Measurements from ENCODE around the gene ASS1.
A peak's percentile ranks its signal among the peaks of the same experiment; 100 is the strongest.

ASS1 gene

DNA sequence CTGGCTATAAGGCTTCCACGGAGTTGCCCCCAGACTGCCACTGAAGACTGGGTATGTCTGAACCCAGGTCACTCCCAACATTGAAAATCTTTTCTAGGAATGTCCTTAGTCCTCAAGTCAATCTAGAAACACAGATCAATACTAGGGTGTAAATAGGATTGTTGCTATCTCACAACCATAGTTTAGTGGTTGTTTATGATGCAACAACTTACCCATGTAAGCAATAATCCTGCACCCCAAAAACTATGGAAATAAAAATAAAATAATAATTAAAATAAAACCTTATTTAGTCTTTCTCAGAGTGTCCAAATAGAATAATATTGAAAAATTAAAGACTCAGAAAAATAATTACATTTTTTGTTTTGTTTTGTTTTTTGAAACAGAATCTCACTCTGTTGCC is 68.3 kb downstream of the ASS1 start:
- no peak overlapping the region for H3K4me3 ChIP-seq (ENCODE audit: control insufficient read depth, low read depth, low read length)
- DNase-seq (ENCODE audit: low read depth) = no peak
- TF ChIP-seq CTCF (conservative IDR thresholded peaks at IDR 0.05; ENCODE audit: control insufficient read depth, insufficient read depth, low read depth, low read length) = no peak

GRCh38 chr9:130518233-130518632 is 73.5 kb downstream of the ASS1 start:
- no peak overlapping the region for H3K4me3 ChIP-seq (ENCODE audit: control insufficient read depth, low read depth, low read length)
- no peak for TF ChIP-seq CTCF (conservative IDR thresholded peaks at IDR 0.05; ENCODE audit: control insufficient read depth, insufficient read depth, low read depth, low read length)
- DNase-seq (ENCODE audit: low read depth) = no peak

GRCh38 chr9:130518943-130519799 is 74.4 kb downstream of the ASS1 start:
- TF ChIP-seq CTCF (conservative IDR thresholded peaks at IDR 0.05; ENCODE audit: control insufficient read depth, insufficient read depth, low read depth, low read length) = no peak
- H3K4me3 ChIP-seq (ENCODE audit: control insufficient read depth, low read depth, low read length) = no peak overlapping the region
- no peak for DNase-seq (ENCODE audit: low read depth)

- DNase-seq (ENCODE audit: low read depth) = no peak
- no peak overlapping the region for H3K4me3 ChIP-seq (ENCODE audit: control insufficient read depth, low read depth, low read length)
- TF ChIP-seq CTCF (conservative IDR thresholded peaks at IDR 0.05; ENCODE audit: control insufficient read depth, insufficient read depth, low read depth, low read length) = no peak
Measured at GRCh38 chr9:130519927-130520326, 75.2 kb downstream of the ASS1 start.

- no peak overlapping the region for H3K4me3 ChIP-seq (ENCODE audit: control insufficient read depth, low read depth, low read length)
- no peak for DNase-seq (ENCODE audit: low read depth)
- no peak for TF ChIP-seq CTCF (conservative IDR thresholded peaks at IDR 0.05; ENCODE audit: control insufficient read depth, insufficient read depth, low read depth, low read length)
Measured at GRCh38 chr9:130521715-130522114, 77.0 kb downstream of the ASS1 start.

GRCh38 chr9:130522233-130522808 is 77.6 kb downstream of the ASS1 start:
- DNase-seq (ENCODE audit: low read depth) = peak; percentile 25
- no peak for TF ChIP-seq CTCF (conservative IDR thresholded peaks at IDR 0.05; ENCODE audit: control insufficient read depth, insufficient read depth, low read depth, low read length)
- no peak overlapping the region for H3K4me3 ChIP-seq (ENCODE audit: control insufficient read depth, low read depth, low read length)
